NCI-H460 (cell line): Measurements from ENCODE around the gene ZNF487. TPM values are rescaled to one million over a fixed set of nuclear protein-coding genes. Genes with fewer than 3 reads are reported as not detected.
"Not testable (repeated sequence)": the region's sequence is repeated elsewhere in the genome, so short reads cannot be mapped to it uniquely, and the experiment has no call there.

ENCODE experiments used
- DNase-seq: peaks from one replicate; pipeline ENCODE4 v3.0.0-alpha.2; 2016; ENCODE audit warnings: low read depth; ENCODE audit errors: extremely low read depth
- total RNA-seq: library from RNA; depleted of rRNA; stranded (reverse); fragments of >200 nt; shearing (Covaris generic); gene quantifications from 2 replicates; pipeline ENCODE4 v1.2.3, GENCODE V29; 2014

ZNF487 gene
- total RNA-seq, 1 experiment from 2014 or later: 5.4 TPM

GRCh38 chr10:43403911-43404703 lies 32.8 kb upstream of the ZNF487 start:
- no peak for DNase-seq

GRCh38 chr10:43404704-43405084 lies 32.2 kb upstream of the ZNF487 start:
- no peak for DNase-seq

GRCh38 chr10:43407148-43407575 lies 29.7 kb upstream of the ZNF487 start:
- DNase-seq: no peak

- peak; percentile 84 for DNase-seq
These were observed 29.2 kb upstream of the ZNF487 start for GRCh38 chr10:43407576-43408330.

- DNase-seq: no peak
These were observed 28.6 kb upstream of the ZNF487 start for GRCh38 chr10:43408331-43408709.

GRCh38 chr10:43408710-43409384 lies 28.1 kb upstream of the ZNF487 start, which contains the start of gene HNRNPF:
Gene HNRNPF, minus strand, starts transcription at chr10:43409186. Its CDS starts 21,302 bp downstream, at chr10:43387884.
- peak; percentile 95 for DNase-seq

- no peak for DNase-seq
These were observed 27.4 kb upstream of the ZNF487 start for GRCh38 chr10:43409385-43410109.

GRCh38 chr10:43410345-43410744 lies 26.6 kb upstream of the ZNF487 start:
- DNase-seq: no peak

- DNase-seq: no peak
These were observed 25.4 kb upstream of the ZNF487 start for GRCh38 chr10:43411536-43411935.

- DNase-seq: no peak
These were observed 21.4 kb upstream of the ZNF487 start for GRCh38 chr10:43415544-43415943.

GRCh38 chr10:43417950-43418768 lies 18.8 kb upstream of the ZNF487 start:
- DNase-seq: no peak

GRCh38 chr10:43419997-43420368 lies 16.9 kb upstream of the ZNF487 start:
- DNase-seq: no peak

GRCh38 chr10:43420369-43421200 lies 16.3 kb upstream of the ZNF487 start:
- DNase-seq: no peak

- no peak for DNase-seq
These were observed 15.8 kb upstream of the ZNF487 start for GRCh38 chr10:43421201-43421507.

- no peak for DNase-seq
These were observed 15.4 kb upstream of the ZNF487 start for GRCh38 chr10:43421519-43421918.

GRCh38 chr10:43421944-43422343 lies 15.0 kb upstream of the ZNF487 start:
- DNase-seq: not testable (repeated sequence)

GRCh38 chr10:43424416-43424815 lies 12.5 kb upstream of the ZNF487 start:
- DNase-seq: no peak

GRCh38 chr10:43426476-43426875 lies 10.4 kb upstream of the ZNF487 start:
- not testable (repeated sequence) for DNase-seq

- no peak for DNase-seq
These were observed 9.6 kb upstream of the ZNF487 start for GRCh38 chr10:43427166-43427825.
